GM19395 (cell line): ENCODE measurements around the gene DNAAF1.

Source experiments
- ATAC-seq: cut with Tn5 transposase; IDR thresholded peaks from one replicate; pipeline ENCODE4 v1.9.1; 2021; ENCODE audit warnings: mild to moderate bottlenecking, moderate library complexity; ENCODE audit not compliant: unreplicated experiment

Gene DNAAF1

DNA sequence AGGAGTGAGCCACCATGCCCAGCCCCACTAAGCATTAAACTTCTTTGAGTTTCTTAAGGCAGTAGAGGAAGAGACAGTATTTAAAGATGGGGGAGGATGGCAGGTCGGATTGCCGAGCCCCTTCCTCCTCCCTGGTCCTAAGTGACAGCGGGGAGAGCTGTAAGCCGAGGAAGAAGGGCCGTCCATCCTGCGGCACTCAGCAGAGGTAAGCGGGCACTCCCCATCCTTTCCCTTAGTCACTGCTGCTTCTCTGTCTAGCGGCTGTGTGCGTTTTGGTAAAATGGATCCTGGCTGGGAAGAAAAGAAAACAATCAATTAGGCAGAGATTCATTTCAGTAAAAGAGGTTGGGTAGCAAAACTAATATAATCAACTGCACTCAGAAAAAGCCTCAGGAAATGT, 13.9 kb downstream of the DNAAF1 start:
- no peak for ATAC-seq

DNA sequence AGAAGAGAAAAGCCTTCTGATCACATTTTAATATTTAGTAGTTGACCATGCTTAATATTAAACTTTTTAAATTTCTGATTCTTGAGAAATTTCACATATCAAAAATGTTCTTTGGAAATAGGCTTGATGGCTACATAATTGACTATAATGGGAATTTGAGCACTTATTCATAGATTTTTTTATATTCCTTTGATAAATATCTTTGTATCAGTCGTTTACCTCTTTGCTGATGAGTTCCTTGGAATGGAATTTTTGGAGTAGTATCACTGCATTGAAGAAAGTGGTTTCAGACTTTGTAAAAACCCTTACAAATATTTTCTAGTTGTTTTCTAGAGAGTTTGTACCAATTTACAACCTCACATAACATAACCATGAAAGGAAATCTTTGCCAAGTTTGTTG, 14.7 kb downstream of the DNAAF1 start:
- ATAC-seq = no peak

DNA sequence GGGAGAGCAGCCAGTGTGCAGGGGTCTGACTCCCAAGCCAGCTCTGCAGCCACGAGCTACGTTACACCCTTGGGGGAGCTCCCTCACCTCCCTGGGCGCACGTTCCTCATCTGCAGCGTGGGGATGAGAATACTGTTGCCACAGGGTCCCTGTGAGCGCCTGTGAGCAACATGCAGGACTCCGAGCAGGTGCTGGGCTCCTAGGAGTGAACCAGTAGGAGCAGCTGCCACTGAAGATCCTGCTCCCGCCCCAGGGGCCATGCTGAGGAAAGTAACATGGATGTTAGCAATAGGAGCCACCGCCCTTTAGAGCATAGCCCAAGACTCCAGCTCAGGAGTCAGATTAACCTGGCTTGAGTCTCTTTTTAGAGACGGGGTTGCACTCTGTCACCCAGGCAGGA, 15.9 kb downstream of the DNAAF1 start:
- ATAC-seq = no peak

DNA sequence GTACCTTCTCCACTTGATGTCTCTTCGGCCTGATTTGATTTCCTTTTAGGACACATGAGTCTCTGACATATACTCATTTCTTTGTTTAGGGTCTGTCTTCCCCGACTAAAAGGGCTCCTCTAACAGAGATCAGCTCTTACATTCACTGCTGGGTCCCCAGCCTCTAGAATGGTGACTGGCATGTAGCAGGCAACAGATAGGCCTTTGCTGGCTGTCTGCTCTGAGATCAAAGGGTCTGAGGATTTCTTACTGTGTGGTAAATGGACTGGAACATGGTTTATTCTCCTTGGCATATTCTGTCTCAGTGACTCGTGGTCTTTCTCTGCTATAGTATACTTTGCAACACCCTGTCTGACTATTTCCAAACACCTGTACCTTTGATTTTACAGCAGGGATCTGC, 16.7 kb downstream of the DNAAF1 start:
- ATAC-seq = no peak

DNA sequence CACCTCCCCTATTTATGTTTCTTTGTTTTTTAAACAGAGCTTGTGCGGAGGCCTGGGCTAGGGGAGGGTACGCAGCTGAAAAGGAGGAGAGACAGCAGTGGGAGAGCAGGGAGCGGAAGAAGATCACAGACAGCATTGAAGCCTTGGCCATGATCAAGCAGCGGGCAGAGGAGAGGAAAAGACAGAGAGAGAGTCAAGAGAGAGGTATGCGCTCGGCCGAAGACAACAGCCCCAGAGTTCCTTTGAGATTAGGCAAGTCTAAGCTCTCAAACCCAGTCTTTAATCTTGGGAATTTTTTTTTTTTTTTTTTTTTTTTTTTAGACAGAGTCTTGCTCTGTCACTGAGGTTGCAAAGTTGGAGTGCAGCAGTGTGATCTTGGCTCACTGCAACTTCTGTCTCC, 20.6 kb downstream of the DNAAF1 start:
- ATAC-seq = no peak

DNA sequence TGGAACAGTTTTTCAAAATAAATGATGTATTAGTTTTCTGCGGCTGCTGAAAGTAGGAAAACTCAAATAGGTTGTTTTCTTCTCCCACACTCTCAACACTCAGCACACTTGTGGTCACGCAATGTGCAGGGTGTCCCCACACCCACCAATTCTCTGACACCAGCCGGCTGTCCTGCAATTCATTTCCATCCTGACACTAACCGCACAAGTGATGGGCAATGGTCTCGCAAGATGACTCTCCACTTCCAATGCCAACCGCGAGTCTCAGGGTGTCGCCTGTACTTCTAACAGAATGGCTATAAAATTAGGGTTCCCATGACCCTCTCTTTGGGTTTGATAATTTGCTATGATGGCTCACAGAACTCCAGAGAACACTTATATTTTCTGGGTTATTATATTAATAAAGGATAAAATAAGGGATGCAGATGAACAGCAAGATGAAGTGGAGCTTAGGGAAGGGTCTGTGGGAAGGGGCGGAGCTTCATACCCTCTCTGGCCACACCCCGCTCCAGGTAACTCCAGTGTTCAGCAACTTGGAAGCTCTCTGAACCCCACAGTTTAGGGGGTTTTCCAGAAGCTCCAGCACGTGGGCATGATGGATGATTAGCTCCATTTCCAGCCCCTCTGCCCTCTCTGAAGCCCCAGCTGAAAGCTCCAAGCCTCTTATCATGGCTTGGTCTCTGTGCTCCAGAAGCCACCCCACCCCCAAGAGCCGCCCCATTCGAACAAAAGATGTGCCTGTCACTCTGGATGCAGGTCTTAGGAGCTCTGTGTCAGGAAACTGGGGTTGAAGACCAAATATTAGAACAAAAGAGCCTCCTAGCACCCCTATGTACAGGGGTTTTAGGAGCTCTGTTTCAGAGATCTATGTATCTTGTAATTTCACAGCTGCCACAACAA, 21.9 kb downstream of the DNAAF1 start:
- no peak for ATAC-seq

DNA sequence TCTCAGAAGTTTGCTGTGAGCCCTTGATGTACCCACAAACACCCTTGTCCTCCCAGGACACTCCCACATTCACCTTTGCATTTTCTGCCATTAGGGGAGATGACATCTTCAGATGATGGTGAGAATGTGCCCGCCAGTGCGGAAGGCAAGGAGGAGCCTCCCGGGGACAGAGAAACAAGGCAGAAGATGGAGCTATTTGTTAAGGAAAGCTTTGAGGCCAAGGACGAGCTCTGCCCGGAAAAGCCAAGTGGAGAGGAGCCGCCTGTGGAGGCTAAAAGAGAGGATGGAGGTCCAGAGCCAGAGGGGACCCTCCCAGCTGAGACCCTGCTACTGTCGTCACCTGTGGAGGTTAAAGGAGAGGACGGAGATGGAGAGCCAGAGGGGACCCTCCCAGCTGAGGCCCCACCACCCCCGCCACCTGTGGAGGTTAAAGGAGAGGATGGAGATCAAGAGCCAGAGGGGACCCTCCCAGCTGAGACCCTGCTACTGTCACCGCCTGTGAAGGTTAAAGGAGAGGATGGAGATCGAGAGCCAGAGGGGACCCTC, 24.7 kb downstream of the DNAAF1 start:
- no peak for ATAC-seq

DNA sequence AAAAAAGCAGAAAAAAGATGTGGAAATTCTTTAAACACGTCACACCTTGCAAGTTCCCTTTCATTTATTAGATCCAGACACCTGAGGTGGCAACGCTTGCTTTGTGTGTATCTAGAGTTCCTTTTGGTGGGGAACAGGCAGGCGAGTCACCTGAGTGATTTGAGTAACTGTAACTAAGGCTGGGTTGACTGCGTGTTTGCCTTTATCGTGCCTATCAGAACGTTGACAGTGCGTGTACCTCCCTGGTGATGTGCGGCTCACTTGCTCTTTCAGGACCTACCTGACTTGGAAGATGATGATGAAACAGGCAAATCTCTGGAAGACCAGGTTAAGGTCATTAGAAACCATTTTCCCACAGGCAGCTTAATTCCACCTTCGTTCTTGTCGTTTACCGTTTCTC, 29.3 kb downstream of the DNAAF1 start:
- ATAC-seq = no peak

DNA sequence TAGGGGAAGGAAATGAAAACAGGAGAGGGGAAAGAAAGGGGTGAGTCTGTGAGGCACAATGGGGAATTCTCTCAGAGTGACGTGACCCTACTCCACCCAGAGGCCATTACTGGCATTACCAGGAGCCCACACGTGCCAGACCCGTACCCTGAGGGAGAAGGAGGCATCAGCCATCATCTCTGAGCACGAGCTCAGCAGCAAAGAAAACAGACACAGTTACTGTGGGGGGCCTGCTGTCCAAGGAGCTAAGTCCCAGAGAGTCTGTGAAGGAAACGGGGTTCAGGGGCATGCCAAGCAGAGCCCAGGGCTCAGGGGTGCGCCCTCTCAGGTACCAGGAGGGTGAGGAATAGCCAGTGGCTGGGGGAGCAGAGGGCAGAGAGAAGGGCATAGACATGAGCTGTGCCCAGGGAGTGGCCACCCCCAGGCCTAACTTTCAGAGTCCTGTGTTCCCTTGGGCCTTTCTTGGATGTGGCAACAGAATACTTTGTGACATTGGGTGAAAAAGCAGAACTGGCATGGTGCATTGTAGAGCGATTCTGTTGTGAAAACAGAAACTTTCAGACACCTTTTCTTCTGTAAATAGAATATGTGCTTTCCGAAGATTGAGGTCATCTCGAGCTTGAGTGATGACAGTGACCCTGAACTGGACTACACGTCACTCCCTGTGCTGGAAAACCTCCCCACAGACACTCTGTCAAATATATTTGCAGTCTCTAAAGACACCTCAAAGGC, 30.4 kb downstream of the DNAAF1 start:
- ATAC-seq = peak; percentile 74

DNA sequence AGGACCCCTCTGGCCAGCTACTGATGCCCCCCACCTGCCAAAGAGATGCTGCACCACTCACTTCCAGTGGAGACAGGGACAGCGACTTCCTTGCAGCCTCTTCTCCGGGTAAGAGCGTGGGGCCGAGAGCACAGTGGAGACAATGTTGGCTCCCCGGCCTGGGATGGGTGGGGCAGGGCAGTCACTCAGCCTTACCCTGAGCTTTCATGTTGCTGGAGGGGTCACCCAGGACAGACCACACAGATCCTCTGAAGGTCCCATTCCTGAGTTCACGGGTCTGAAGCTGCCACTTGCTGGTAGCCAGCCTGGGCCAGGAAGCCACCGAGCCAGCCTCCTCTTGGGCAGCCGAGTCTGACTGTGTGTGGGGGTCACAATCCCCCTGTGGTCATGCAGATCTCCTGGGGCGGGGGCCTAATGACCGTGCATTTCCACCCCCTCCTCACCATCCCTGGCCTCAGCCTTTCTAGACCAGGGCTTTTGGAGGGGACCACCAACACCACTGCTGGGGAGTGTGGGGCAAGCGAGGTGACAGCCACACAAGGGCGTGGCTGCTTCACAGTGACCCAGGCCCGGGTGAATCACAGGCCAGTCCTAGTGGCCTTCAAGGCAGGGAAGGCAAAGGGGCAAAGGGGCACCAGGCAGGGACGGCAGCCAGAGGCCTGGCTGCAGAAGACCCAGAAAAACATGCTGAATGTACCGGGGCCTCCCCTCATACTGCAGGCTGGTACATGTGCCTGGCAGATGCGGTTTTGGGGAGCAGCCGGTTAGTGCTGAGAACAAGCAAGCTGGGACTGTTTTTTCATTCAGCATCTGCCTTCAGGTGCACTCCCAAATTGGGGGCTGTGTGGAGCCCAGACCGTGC, 31.3 kb downstream of the DNAAF1 start:
- ATAC-seq = no peak

DNA sequence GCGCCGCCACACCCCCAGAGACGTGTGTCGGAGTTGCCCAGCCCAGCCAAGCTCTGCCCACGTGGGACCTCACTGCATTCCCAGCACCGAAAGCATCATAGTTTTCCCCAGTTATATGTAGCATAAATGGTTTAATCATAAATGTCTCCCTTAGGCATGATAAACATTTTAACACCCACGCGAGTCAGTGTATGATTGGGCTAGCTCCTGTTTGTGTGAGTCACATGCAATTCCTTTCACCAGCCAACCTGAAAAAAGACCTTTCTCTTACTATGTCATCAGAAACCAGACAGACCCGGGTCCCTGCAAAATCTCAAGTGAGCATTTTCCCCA, 32.6 kb downstream of the DNAAF1 start:
- ATAC-seq = no peak

DNA sequence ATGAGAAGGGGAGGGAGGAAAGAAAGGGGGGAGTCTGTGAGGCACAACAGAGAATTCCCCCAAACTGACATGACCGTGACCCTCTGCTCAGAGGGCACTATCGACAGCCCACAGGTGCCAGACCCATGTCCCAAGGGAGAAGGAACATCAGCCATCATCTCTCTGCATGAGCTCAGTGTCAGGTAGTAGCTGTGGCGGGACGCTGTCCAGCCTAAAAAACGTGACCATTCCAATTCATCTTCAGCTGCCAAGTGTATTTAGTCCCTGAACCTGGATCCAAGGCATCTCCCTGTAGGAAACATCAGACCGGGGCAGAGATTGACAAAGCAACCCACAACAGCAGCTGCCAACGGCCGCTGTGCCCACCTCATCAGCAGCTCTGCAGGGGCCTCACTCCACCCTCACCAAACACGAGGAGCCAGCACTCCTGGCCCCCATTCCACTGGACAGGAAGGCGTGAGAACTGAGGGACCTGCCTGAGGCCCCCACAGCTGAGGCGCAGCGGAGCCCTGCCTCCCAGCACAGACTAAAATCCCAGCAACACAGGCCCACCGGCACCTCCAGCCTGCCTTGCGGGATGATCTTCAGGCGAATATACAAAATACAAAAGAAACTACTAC, 33.1 kb downstream of the DNAAF1 start:
- ATAC-seq = no peak

DNA sequence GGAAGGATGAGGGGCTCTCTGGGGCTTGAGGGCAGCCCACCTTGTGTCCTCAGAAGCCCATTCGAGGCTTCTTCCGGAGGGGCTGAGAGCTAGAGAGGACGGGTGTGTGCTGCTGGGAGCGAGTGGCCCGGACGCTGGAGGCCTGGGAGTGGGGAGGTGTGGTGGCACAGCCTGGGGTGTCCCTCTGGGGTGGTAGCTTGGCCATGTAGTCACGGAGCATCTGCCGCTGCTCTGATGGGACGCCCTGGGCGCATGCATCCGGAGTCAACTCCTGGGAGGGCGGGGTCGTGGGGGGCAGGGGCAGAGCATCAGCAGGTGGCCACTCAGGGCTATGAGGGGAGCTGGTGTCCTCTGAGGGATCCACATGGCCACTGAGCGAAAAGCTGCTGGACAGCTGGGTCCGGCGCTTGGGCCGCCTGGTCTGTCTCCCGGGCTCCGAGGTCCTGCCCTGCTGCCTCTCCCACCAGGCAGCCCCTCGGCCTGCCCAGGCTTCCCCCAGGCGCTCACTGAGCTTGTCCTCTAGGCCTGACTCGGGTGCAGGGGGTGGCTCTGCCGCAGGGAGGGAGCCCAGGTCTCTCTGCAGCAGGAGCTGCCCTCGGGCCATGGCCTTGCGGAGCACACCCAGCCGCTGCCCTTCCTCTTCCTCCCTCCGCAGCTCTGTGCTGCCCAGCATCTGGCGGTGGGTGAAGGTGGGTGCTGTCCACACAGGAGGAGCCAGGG, 33.9 kb downstream of the DNAAF1 start:
- no peak for ATAC-seq

DNA sequence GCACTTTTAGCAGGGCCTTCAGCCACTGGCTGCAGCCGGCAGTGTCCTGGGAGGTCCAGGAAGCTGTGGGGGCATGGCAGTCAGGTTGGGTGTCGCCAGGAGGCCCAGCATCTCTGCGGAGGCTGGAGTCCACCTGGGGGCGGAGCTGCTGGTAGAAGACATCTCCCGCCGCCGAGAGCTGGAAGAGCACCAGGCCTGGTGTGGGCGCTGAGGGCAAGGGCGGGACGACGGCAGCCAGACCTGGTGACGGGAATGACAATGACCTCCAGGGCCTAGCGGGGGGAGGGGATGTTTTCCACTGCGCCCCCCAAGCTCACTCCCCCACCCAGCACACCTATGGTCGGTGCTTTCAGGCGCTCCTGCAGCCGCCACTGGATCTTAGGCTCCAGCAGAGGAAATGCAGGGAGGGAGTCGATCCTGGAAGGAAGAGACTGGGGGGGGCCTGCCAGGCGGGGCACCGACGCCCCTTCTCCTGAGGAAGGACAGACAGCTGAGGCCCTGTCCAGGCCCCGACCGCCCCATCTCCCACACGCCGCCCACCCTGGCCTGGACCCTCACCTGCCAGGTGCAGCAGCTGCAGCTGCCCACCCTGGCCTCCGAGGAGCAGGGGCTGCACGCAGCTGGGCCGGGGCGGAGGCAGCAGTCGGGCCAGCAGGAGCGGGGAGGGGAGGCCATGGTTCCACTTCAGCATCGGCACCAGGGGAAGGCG, 34.7 kb downstream of the DNAAF1 start:
- ATAC-seq = no peak

DNA sequence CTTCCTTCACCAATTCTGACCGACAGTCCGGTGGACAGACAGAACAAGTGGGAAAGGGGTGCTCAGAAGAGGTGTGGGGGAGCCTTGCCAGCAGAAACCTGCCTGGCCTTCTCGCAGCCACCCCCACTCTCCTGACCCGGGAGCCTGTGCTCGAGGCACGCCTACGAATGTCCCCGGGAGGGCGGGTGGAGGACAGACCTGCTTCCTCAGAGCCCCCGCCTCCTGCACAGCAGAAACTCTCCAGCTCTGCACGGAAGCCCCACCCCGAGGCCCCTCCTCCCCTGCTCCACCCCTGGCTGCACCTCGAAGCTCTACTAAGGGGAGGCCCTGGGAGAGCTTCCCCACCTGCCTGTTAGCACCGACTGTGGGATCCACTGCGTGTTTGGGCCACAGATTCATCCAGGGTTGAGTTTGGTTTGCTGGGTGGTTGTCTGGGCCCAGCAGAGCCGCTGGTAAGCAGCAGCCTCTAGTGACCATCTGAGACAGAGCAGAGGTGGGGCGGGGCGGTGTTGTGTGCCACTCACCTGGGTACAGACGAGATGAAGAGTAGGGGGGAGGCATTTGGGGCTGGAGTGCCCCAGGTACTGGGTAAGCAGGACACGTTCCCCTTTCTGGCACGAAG, 35.5 kb downstream of the DNAAF1 start:
- ATAC-seq = no peak

DNA sequence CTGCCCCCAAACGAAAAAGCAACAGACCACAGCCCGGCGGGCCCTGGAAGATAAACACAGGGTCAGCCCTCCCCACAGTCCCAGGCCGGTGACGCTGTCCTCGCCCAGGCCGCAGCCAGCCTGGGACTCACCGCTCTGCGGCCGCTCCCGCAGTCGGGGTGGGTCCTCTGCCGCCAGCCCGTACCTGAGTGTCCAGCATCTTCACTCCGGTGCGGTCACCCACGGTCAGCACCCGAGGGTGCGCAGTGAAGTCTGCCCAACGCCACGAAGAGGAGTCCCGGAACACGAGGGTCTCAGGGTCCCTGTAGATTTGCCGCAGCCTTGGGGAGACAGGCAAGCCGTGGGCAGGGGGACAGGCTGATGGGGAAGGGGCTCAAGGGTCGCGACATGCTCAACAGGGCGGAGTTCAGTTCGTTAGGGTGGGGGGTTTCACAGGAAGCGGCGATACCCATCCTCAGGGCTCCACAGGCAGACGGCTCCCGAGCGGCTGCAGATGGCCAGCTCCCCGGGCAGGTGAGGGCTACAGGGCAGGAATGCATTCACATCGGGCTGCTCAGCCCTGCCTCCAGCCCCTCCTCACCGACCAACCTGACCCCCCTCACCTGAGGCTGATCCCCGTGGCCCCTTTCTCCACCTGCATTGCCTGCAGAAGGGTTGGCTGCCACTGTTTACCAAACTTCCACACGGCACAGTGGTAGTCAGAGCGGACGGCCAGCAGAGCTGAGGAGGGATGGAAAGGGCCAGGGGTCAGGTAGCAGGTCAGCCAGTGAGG, 36.2 kb downstream of the DNAAF1 start:
- no peak for ATAC-seq

DNA sequence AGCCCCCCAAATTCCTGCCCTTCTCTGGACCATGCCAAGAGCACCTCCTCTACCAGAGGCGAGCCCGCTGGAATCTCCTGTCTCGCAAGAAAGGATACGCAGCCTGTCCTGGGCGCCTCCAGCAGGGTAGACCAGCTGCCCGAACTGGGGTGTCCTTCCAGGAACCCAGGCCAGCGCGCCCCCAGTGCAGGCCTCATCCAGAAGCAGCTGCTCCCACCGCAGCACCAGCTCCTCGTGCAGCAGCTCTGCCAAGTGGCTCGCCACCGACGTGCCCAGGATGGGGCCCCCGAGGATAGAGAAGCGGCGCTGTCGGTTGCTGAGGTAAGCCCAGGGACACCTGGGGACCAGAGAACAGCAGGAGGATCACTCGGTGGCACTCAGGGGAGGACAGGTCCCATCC, 37.0 kb downstream of the DNAAF1 start:
- no peak for ATAC-seq
